Neural progenitor cell (in vitro differentiated cells): ENCODE measurements around the gene PCCA. TPM values are rescaled to one million over a fixed set of nuclear protein-coding genes. Genes with fewer than 3 reads are reported as not detected.
"Not testable (repeated sequence)": the region's sequence is repeated elsewhere in the genome, so short reads cannot be mapped to it uniquely, and the experiment has no call there.

Source experiments
- DNase-seq: peaks from one replicate; pipeline ENCODE4 v3.0.0-alpha.2; 2016; ENCODE audit warnings: low spot score
- H2AFZ ChIP-seq: fragments of 200-600 bp; sonication (generic); replicated peaks from 2 replicates; pipeline ENCODE4 v1.6.1; 2016; ENCODE audit warnings: antibody characterized with exemption
- H3F3A ChIP-seq: fragments of 200-600 bp; sonication (generic); 2 replicates; pipeline ENCODE4 v1.6.1; 2016; ENCODE audit warnings: antibody characterized with exemption, low read depth
- H3K27ac ChIP-seq: fragments of 200-600 bp; sonication (generic); 2 replicates; pipeline ENCODE4 v1.5.1; 2016; ENCODE audit warnings: mild to moderate bottlenecking
- H3K27me3 ChIP-seq: fragments of 200-600 bp; sonication (generic); 2 replicates; pipeline ENCODE4 v1.6.1; 2016; ENCODE audit warnings: mild to moderate bottlenecking, moderate library complexity
- H3K36me3 ChIP-seq: fragments of 200-600 bp; sonication (generic); 2 replicates; pipeline ENCODE4 v1.5.1; 2016
- H3K4me1 ChIP-seq: fragments of 200-600 bp; sonication (generic); 2 replicates; pipeline ENCODE4 v1.6.1; 2016; ENCODE audit warnings: mixed run types
- H3K4me2 ChIP-seq: fragments of 200-600 bp; sonication (generic); 2 replicates; pipeline ENCODE4 v1.6.1; 2016
- H3K4me3 ChIP-seq: fragments of 200-600 bp; sonication (generic); 2 replicates; pipeline ENCODE4 v1.5.1; 2016
- H3K79me2 ChIP-seq: fragments of 200-600 bp; sonication (generic); 2 replicates; pipeline ENCODE4 v1.6.1; 2016; ENCODE audit warnings: low read depth
- H3K9ac ChIP-seq: fragments of 200-600 bp; sonication (generic); 2 replicates; pipeline ENCODE4 v1.6.1; 2016
- H3K9me3 ChIP-seq: fragments of 200-600 bp; sonication (generic); 2 replicates; pipeline ENCODE4 v1.5.1; 2016; ENCODE audit warnings: low read depth
- H4K20me1 ChIP-seq: fragments of 200-600 bp; sonication (generic); 2 replicates; pipeline ENCODE4 v1.6.1; 2016; ENCODE audit warnings: low read depth
- H3K27ac Mint-ChIP-seq: 3 replicates; pipeline ENCODE4 v1.8.0; 2021; ENCODE audit warnings: mixed read lengths
- H3K27me3 Mint-ChIP-seq: 2 replicates; pipeline ENCODE4 v1.8.0; 2022; ENCODE audit warnings: low read depth, mild to moderate bottlenecking, inconsistent platforms, moderate library complexity, mixed read lengths; ENCODE audit not compliant: insufficient read depth
- H3K36me3 Mint-ChIP-seq: 3 replicates; pipeline ENCODE4 v1.8.0; 2021; ENCODE audit warnings: mixed read lengths
- H3K4me1 Mint-ChIP-seq: 3 replicates; pipeline ENCODE4 v1.8.0; 2021; ENCODE audit warnings: mixed read lengths
- H3K4me3 Mint-ChIP-seq: 3 replicates; pipeline ENCODE4 v1.8.0; 2021; ENCODE audit warnings: mild to moderate bottlenecking, moderate library complexity, mixed read lengths
- H3K9me3 Mint-ChIP-seq: 3 replicates; pipeline ENCODE4 v1.8.0; 2020; ENCODE audit warnings: mixed read lengths
- EZH2 ChIP-seq: fragments of 200-600 bp; sonication (generic); IDR thresholded peaks from 2 replicates; pipeline ENCODE4 v1.6.1; 2017; ENCODE audit warnings: antibody characterized with exemption, mild to moderate bottlenecking, moderate library complexity
- EZH2phosphoT487 ChIP-seq: fragments of 200-600 bp; sonication (generic); IDR thresholded peaks from 2 replicates; pipeline ENCODE4 v1.6.1; 2017; ENCODE audit warnings: antibody characterized with exemption
- total RNA-seq: library from RNA; depleted of rRNA; stranded (reverse); fragments of >200 nt; gene quantifications from 2 replicates; pipeline ENCODE4 v1.2.3, GENCODE V29; 2015; ENCODE audit warnings: low replicate concordance
- TF ChIP-seq, protein P1 (sequence below): fragments of 200-600 bp; sonication (generic); IDR thresholded peaks from 2 replicates; pipeline ENCODE4 v1.5.1; 2017; ENCODE audit warnings: antibody characterized with exemption, mild to moderate bottlenecking

Gene PCCA
- total RNA-seq, 1 donor from 2014 or later, result 60.6 TPM

DNA sequence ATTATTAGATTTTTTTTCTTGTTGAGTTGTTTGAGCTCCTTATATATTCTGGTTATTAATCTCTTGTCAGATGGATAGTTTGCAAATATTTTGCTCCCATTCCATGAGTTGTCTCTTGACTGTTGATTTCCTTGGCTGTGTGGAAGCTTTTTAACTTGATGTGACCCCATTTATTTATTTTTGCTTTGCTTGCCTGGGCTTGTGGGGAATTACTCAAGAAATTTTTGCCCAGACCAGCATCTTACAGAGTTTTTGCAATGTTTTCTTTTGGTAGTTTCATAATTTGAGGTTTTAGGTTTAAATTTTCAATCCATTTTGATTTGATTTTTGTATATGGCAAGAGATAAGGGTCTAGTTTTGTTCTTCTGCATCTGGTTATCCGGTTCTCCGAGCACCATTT, 124.7 kb downstream of the PCCA start:
- no peak for DNase-seq
- Histone ChIP-seq H3K27ac (no peak overlapping the region), H3K4me1 (no peaks in the 10 kb centered on the region), H3K36me3 (peaks cover 3% of the 10 kb centered on the region), H3K79me2 (peaks cover 2% of the 10 kb centered on the region), H3K9me3 (no peaks in the 10 kb centered on the region), H4K20me1 (no peaks in the 10 kb centered on the region), H3K27me3 (no peaks in the 10 kb centered on the region), H3K4me3 (no peak overlapping the region), H3K9ac (no peak overlapping the region), H2AFZ (no peak overlapping the region), H3F3A (no peaks in the 10 kb centered on the region), H3K4me2 (no peak overlapping the region)
- Mint-ChIP-seq H3K36me3 (peaks cover 43% of the 10 kb centered on the region), H3K9me3 (peaks cover 14% of the 10 kb centered on the region), H3K27ac (no peak overlapping the region), H3K27me3 (peaks cover 2% of the 10 kb centered on the region), H3K4me3 (no peak overlapping the region), H3K4me1 (no peaks in the 10 kb centered on the region)
- no peak for TF ChIP-seq EZH2phosphoT487
- TF ChIP-seq, protein P1, sequence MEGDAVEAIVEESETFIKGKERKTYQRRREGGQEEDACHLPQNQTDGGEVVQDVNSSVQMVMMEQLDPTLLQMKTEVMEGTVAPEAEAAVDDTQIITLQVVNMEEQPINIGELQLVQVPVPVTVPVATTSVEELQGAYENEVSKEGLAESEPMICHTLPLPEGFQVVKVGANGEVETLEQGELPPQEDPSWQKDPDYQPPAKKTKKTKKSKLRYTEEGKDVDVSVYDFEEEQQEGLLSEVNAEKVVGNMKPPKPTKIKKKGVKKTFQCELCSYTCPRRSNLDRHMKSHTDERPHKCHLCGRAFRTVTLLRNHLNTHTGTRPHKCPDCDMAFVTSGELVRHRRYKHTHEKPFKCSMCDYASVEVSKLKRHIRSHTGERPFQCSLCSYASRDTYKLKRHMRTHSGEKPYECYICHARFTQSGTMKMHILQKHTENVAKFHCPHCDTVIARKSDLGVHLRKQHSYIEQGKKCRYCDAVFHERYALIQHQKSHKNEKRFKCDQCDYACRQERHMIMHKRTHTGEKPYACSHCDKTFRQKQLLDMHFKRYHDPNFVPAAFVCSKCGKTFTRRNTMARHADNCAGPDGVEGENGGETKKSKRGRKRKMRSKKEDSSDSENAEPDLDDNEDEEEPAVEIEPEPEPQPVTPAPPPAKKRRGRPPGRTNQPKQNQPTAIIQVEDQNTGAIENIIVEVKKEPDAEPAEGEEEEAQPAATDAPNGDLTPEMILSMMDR, result no peak
- no peak for TF ChIP-seq EZH2

DNA sequence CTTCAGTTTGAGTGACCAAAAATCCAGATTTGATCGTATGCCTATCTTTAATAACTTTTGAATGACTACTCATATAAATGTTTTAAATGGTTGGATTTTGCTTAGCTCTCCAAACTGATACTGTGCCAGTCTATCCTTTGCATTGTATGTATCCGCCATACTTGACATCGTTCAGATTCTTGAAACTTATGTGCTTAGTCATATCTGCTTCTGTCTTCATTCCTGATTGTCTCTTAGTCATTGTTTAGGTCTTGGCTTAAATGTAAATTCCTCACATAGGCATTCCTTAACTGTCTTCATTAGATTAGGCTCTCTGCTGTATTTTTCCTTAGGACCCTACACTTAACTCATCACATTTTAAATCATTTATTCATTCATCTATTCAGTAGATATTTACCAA, 126.0 kb downstream of the PCCA start:
- peaks cover 6% of the 10 kb centered on the region for H3K79me2 ChIP-seq
- no peaks in the 10 kb centered on the region for H3F3A ChIP-seq
- H3K36me3 Mint-ChIP-seq, result peaks cover 50% of the 10 kb centered on the region
- peaks cover 14% of the 10 kb centered on the region for H3K9me3 Mint-ChIP-seq
- H3K4me3 Mint-ChIP-seq, result no peak overlapping the region
- no peaks in the 10 kb centered on the region for H3K4me1 Mint-ChIP-seq
- peaks cover under 1% of the 10 kb centered on the region for H3K27me3 Mint-ChIP-seq
- H3K27ac Mint-ChIP-seq, result no peak overlapping the region
- no peak for TF ChIP-seq EZH2phosphoT487
- TF ChIP-seq, protein P1, result no peak
- no peak for TF ChIP-seq EZH2
- H3K4me3 ChIP-seq, result no peak overlapping the region
- H3K4me1 ChIP-seq, result no peaks in the 10 kb centered on the region
- H3K27me3 ChIP-seq, result no peaks in the 10 kb centered on the region
- no peak overlapping the region for H2AFZ ChIP-seq
- no peaks in the 10 kb centered on the region for H3K9me3 ChIP-seq
- no peak for DNase-seq
- peaks cover 3% of the 10 kb centered on the region for H3K36me3 ChIP-seq
- no peak overlapping the region for H3K4me2 ChIP-seq
- no peaks in the 10 kb centered on the region for H4K20me1 ChIP-seq
- H3K27ac ChIP-seq, result no peak overlapping the region
- H3K9ac ChIP-seq, result no peak overlapping the region

DNA sequence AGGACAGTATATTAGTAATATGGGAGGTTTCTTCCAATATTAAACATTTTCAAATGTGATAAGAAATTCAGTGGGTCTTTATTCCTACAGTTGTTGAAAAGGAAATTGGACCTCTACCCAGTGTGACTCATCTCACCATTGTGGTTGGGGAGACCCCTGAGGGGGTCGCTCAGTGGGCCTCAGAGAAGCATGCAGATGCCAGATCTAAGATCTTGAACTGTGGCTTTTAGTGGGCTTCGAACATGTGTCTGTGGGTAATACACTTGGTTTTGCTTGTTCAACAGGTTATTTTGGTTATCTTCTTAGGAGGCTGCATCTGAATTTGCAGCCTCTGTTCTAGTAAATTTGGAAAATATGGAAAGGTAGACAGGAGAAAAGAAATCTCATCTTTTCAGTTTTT, 132.3 kb downstream of the PCCA start:
- Histone ChIP-seq H3K79me2 (peaks cover 26% of the 10 kb centered on the region), H3K4me1 (peaks cover 3% of the 10 kb centered on the region), H3K27ac (no peak overlapping the region), H3K9ac (no peak overlapping the region), H3K27me3 (no peaks in the 10 kb centered on the region), H3K36me3 (peaks cover 4% of the 10 kb centered on the region), H3K4me3 (no peak overlapping the region), H3K9me3 (no peaks in the 10 kb centered on the region), H3F3A (peaks cover under 1% of the 10 kb centered on the region), H2AFZ (no peak overlapping the region), H3K4me2 (no peak overlapping the region), H4K20me1 (no peaks in the 10 kb centered on the region)
- Mint-ChIP-seq H3K27me3 (no peaks in the 10 kb centered on the region), H3K36me3 (peaks cover 32% of the 10 kb centered on the region), H3K4me3 (no peak overlapping the region), H3K27ac (peak overlapping the region; percentile 50), H3K4me1 (peaks cover 9% of the 10 kb centered on the region), H3K9me3 (peaks cover 7% of the 10 kb centered on the region)
- DNase-seq, result no peak
- TF ChIP-seq EZH2phosphoT487 (no peak), EZH2 (no peak)
- TF ChIP-seq, protein P1, result no peak

DNA sequence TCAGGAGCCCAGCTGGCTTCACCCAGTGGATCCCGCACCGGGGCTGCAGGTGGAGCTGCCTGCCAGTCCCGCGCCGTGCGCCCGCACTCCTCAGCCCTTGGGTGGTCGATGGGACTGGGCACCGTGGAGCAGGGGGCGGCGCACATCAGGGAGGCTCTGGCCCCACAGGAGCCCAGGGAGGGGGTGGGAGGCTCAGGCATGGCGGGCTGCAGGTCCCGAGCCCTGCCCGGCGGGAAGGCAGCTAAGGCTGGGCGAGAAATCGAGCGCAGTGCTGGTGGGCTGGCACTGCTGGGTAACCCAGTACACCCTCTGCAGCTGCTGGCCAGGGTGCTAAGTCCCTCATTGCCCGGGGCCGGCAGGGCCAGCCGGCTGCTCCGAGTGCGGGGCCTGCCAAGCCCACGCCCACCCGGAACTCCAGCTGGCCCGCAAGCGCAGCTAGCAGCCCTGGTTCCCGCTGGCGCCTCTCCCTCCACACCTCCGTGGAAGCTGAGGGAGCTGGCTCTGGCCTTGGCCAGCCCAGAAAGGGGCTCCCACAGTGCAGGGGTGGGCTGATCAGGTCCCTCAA, 135.2 kb downstream of the PCCA start:
- H3K27me3 ChIP-seq, H3K27me3 Mint-ChIP-seq, H3K4me2 ChIP-seq, H3F3A ChIP-seq, H3K36me3 ChIP-seq, H3K9me3 ChIP-seq, H4K20me1 ChIP-seq, DNase-seq, H3K9ac ChIP-seq, H3K27ac ChIP-seq, H3K4me1 Mint-ChIP-seq, H3K9me3 Mint-ChIP-seq, H3K4me3 ChIP-seq, H3K27ac Mint-ChIP-seq, H2AFZ ChIP-seq, H3K4me3 Mint-ChIP-seq: not testable (repeated sequence)
- peaks cover 34% of the 10 kb centered on the region for H3K36me3 Mint-ChIP-seq
- Histone ChIP-seq H3K79me2 (peaks cover 45% of the 10 kb centered on the region), H3K4me1 (peaks cover 15% of the 10 kb centered on the region)
